Measurements from ENCODE around the gene AP3S1.

The AP3S1 gene

DNA sequence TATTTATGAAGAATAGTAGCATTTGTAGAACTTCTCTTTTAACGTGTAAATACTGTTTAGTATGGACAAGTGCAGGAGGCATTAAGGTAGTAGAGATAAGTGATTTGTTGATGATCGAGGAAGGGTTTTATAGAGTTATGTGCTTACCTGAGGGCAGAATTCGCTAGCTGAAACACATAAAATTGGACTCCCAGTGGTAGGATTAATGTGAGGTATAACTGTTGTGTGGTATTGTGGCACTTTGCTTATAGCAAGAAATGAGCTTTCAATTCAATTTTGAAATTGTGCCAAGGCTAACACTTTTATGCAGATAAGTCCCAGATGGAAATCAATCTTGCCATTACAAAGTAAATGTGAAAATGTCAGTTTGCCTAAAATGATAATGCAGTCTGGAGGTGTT is 1.2 kb downstream of the AP3S1 start:
- no peak for DNase-seq (ENCODE audit: extremely low read depth, low read depth)
- TF ChIP-seq, protein P1, sequence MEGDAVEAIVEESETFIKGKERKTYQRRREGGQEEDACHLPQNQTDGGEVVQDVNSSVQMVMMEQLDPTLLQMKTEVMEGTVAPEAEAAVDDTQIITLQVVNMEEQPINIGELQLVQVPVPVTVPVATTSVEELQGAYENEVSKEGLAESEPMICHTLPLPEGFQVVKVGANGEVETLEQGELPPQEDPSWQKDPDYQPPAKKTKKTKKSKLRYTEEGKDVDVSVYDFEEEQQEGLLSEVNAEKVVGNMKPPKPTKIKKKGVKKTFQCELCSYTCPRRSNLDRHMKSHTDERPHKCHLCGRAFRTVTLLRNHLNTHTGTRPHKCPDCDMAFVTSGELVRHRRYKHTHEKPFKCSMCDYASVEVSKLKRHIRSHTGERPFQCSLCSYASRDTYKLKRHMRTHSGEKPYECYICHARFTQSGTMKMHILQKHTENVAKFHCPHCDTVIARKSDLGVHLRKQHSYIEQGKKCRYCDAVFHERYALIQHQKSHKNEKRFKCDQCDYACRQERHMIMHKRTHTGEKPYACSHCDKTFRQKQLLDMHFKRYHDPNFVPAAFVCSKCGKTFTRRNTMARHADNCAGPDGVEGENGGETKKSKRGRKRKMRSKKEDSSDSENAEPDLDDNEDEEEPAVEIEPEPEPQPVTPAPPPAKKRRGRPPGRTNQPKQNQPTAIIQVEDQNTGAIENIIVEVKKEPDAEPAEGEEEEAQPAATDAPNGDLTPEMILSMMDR (IDR thresholded peaks at IDR 0.05; ENCODE audit: low read depth, low read length): no peak

DNA sequence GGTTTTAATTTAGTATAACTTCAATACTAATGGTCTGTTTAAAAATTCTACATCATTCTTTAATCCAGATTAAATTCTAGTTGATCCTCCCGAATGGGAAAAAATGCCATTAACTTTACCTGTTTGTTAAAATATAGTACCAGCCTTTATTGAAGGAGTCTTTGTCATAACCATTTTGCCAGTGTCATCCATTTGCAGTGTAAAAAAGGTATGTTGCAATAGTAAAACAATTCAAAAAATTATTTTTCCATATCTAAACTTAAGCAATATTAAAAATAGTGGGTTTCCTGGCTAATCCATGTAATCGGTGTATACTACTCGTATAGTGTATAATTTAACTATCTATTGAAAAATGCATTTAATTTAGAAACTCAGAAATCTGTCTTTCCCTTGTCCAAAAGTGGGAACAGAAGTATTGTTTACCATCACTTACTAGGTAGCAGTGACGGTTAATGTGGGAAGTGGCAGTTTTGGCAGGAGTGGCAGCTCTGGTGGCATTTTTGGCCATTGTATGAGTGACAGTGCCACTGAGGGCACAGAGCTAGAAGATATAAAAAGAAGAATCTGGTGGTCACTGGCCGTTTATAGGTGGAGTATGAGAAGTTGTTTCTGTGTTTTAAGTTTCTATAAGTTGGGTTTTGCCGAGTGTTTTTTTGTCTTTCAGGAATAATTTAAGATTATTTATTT is 1.9 kb downstream of the AP3S1 start:
- TF ChIP-seq, protein P1 (IDR thresholded peaks at IDR 0.05; ENCODE audit: low read depth, low read length): no peak
- no peak for DNase-seq (ENCODE audit: extremely low read depth, low read depth)

- TF ChIP-seq, protein P1 (IDR thresholded peaks at IDR 0.05; ENCODE audit: low read depth, low read length): no peak
- no peak for DNase-seq (ENCODE audit: extremely low read depth, low read depth)
Measured at GRCh38 chr5:115844321-115844817, 2.6 kb downstream of the AP3S1 start.

GRCh38 chr5:115847290-115847689 is 5.6 kb downstream of the AP3S1 start:
- DNase-seq (ENCODE audit: extremely low read depth, low read depth): no peak
- TF ChIP-seq, protein P1 (IDR thresholded peaks at IDR 0.05; ENCODE audit: low read depth, low read length): no peak

DNA sequence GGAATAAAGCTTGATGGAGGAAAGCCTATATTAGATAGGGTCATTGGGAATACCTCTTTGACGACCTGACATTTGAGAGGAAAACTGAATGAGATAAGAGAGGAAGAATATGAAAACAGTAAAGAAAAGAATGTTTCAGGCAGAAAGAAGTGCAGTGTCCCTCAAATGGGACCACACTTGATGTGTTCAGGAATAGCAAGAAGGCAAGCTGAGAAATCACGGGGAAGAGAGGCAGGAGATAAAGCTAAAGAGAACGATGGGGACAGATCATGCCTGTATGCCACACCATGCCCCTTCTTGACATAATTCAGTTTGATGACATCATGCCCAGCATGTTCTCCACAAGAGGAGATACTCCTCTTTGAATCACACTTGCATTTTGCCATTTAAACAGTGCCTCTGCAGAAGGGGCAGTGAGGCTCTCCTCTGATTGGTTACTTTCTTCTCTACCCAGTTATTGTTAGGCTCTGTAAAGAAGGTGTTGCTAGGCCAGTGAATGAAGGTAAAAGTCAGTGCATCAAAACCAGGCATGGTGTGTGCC is 7.6 kb downstream of the AP3S1 start:
- no peak for DNase-seq (ENCODE audit: extremely low read depth, low read depth)
- TF ChIP-seq, protein P1 (IDR thresholded peaks at IDR 0.05; ENCODE audit: low read depth, low read length): no peak

GRCh38 chr5:115850744-115851416 is 9.1 kb downstream of the AP3S1 start:
- no peak for DNase-seq (ENCODE audit: extremely low read depth, low read depth)

More at GRCh38 chr5:115850744-115851416, 9.1 kb downstream of the AP3S1 start:
- TF ChIP-seq, protein P1 (IDR thresholded peaks at IDR 0.05; ENCODE audit: low read depth, low read length): no peak
